Heart left ventricle (tissue), 13 donors: ENCODE data around the gene MYO18B.
"Not testable (repeated sequence)": the region's sequence is repeated elsewhere in the genome, so short reads cannot be mapped to it uniquely, and the experiment has no call there.

Experiments used
- CTCF ChIP-seq, 12 donors: fragments of 200-600 bp; sonication (generic) in 4 of 12; IDR thresholded peaks; one replicate each; pipeline versions ENCODE4 v1.5.0 to v1.8.0; 2018 to 2022; ENCODE audit warnings: antibody characterized with exemption in 12 of 12, mild to moderate bottlenecking in 5 of 12
- POLR2A ChIP-seq, 2 donors: fragments of 450-650 bp; IDR thresholded peaks; one replicate each; pipeline ENCODE4 v1.6.1; 2017; ENCODE audit warnings: antibody characterized with exemption in 2 of 2, mild to moderate bottlenecking in 2 of 2, moderate library complexity in 2 of 2
- donor health status: ischemic (EF 13 %, LVEDD 7.1; RV severe dilation, severe dysfunction).
- donor health status: DM: no; HTN: yes; CAD: no.
- donor health status: DM: no; HTN: no; CAD: no.
- donor health status: ischemic (EF 25% LVEDD 6.9; RV normal size, moderate dysfunction).
- donor health status: ischemic (EF 25% LVEDD 5.7; RV mildly dilated, moderate dysfunction).
- donor health status: ischemic (EF 35%, LVEDD 5.7; RV mildly dilated, moderate dysfunction).
- donor health status: nonischemic (EF 11% LVEDD 7.7; RV severe dilation, severe dysfunction).
- donor health status: DM: yes; HTN: yes; CAD: no.
- donor health status: PGD.
- donor health status: ischemic (EF 29% LVEDD 5.4; RV normal size, mild dysfunction).
- donor health status: nonischemic (EF 23%, LVEDD 6.1; RV moderate dilation, normal function).

- TF ChIP-seq CTCF, POLR2A (IDR thresholded peaks at IDR 0.05): not testable (repeated sequence)
Observed at GRCh38 chr22:25984911-25985310, 242.9 kb downstream of the MYO18B start.
